ENCODE results near the gene NKX1-1. TPM values are rescaled to one million over a fixed set of nuclear protein-coding genes. Genes with fewer than 3 reads are reported as not detected.

The NKX1-1 gene
- total RNA-seq, 1 donor from 2014 or later, result not detected

- TF ChIP-seq, protein P1, sequence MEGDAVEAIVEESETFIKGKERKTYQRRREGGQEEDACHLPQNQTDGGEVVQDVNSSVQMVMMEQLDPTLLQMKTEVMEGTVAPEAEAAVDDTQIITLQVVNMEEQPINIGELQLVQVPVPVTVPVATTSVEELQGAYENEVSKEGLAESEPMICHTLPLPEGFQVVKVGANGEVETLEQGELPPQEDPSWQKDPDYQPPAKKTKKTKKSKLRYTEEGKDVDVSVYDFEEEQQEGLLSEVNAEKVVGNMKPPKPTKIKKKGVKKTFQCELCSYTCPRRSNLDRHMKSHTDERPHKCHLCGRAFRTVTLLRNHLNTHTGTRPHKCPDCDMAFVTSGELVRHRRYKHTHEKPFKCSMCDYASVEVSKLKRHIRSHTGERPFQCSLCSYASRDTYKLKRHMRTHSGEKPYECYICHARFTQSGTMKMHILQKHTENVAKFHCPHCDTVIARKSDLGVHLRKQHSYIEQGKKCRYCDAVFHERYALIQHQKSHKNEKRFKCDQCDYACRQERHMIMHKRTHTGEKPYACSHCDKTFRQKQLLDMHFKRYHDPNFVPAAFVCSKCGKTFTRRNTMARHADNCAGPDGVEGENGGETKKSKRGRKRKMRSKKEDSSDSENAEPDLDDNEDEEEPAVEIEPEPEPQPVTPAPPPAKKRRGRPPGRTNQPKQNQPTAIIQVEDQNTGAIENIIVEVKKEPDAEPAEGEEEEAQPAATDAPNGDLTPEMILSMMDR (IDR thresholded peaks at IDR 0.05), result no peak
- TF ChIP-seq EZH2phosphoT487 (IDR thresholded peaks at IDR 0.05) (no peak), EZH2 (IDR thresholded peaks at IDR 0.05) (no peak)
- Mint-ChIP-seq H3K4me1 (peaks cover 13% of the 10 kb centered on the region), H3K36me3 (peaks cover 7% of the 10 kb centered on the region), H3K27me3 (ENCODE audit: insufficient read depth, low read depth) (peaks cover 9% of the 10 kb centered on the region), H3K27ac (no peak overlapping the region), H3K9me3 (no peaks in the 10 kb centered on the region), H3K4me3 (no peak overlapping the region)
- Histone ChIP-seq H3K4me2 (no peak overlapping the region), H2AFZ (replicated peaks) (no peak overlapping the region), H3K27me3 (no peaks in the 10 kb centered on the region), H3K27ac (no peak overlapping the region), H3K79me2 (ENCODE audit: low read depth) (no peaks in the 10 kb centered on the region), H3F3A (ENCODE audit: low read depth) (no peaks in the 10 kb centered on the region), H3K4me1 (peaks cover 13% of the 10 kb centered on the region), H3K9me3 (ENCODE audit: low read depth) (no peaks in the 10 kb centered on the region), H4K20me1 (ENCODE audit: low read depth) (peaks cover 2% of the 10 kb centered on the region), H3K9ac (no peak overlapping the region), H3K36me3 (no peaks in the 10 kb centered on the region), H3K4me3 (no peak overlapping the region)
- no peak for DNase-seq (ENCODE audit: low spot score)
These were observed 39.6 kb downstream of the NKX1-1 start for GRCh38 chr4:1366371-1367229.

GRCh38 chr4:1365271-1366178, 40.7 kb downstream of the NKX1-1 start:
- Histone ChIP-seq H3K9me3 (ENCODE audit: low read depth) (no peaks in the 10 kb centered on the region), H3K4me2 (no peak overlapping the region), H4K20me1 (ENCODE audit: low read depth) (peaks cover 2% of the 10 kb centered on the region), H3K27me3 (no peaks in the 10 kb centered on the region), H3K79me2 (ENCODE audit: low read depth) (no peaks in the 10 kb centered on the region), H3K9ac (no peak overlapping the region), H3K36me3 (no peaks in the 10 kb centered on the region), H3K4me3 (no peak overlapping the region), H3K27ac (no peak overlapping the region), H3F3A (ENCODE audit: low read depth) (no peaks in the 10 kb centered on the region), H2AFZ (replicated peaks) (no peak overlapping the region), H3K4me1 (peaks cover 13% of the 10 kb centered on the region)
- TF ChIP-seq, protein P1 (IDR thresholded peaks at IDR 0.05), result peak; percentile 17
- TF ChIP-seq EZH2 (IDR thresholded peaks at IDR 0.05), result no peak
- Mint-ChIP-seq H3K4me1 (peaks cover 14% of the 10 kb centered on the region), H3K9me3 (no peaks in the 10 kb centered on the region), H3K4me3 (no peak overlapping the region), H3K27ac (no peak overlapping the region), H3K36me3 (no peaks in the 10 kb centered on the region), H3K27me3 (ENCODE audit: insufficient read depth, low read depth) (peaks cover 9% of the 10 kb centered on the region)
- no peak for DNase-seq (ENCODE audit: low spot score)

DNA sequence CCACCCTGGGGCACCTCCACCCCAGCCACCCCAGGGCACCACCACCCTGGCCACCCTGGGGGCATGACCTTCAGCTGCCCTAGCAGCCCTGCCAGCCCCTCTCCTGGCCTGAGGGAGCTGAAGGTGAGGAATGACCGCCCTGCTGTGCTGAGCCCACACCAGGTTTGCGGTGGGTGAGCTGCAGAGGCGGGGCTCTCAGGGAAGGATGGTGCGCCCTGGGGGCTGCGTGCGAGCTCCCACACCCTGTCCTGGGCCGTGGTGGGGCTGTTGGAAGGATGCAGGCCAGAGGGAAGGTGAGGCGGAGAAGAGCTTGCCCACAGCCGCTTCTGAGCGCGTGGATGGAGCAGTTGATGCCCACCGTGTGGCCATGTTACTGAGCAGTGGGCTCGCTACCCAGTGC, 41.5 kb downstream of the NKX1-1 start:
- Histone ChIP-seq H4K20me1 (ENCODE audit: low read depth) (peaks cover 2% of the 10 kb centered on the region), H3F3A (ENCODE audit: low read depth) (no peaks in the 10 kb centered on the region), H3K27me3 (no peaks in the 10 kb centered on the region), H3K27ac (no peak overlapping the region), H3K36me3 (no peaks in the 10 kb centered on the region), H3K4me2 (no peak overlapping the region), H3K9me3 (ENCODE audit: low read depth) (no peaks in the 10 kb centered on the region), H2AFZ (replicated peaks) (no peak overlapping the region), H3K9ac (no peak overlapping the region), H3K4me3 (no peak overlapping the region), H3K79me2 (ENCODE audit: low read depth) (no peaks in the 10 kb centered on the region), H3K4me1 (peaks cover 13% of the 10 kb centered on the region)
- no peak for DNase-seq (ENCODE audit: low spot score)
- H3K4me1 Mint-ChIP-seq, result peaks cover 10% of the 10 kb centered on the region
- H3K36me3 Mint-ChIP-seq, result no peaks in the 10 kb centered on the region
- H3K27ac Mint-ChIP-seq, result no peak overlapping the region
- TF ChIP-seq EZH2phosphoT487 (IDR thresholded peaks at IDR 0.05) (no peak), EZH2 (IDR thresholded peaks at IDR 0.05) (no peak)
- TF ChIP-seq, protein P1 (IDR thresholded peaks at IDR 0.05), result no peak
- H3K4me3 Mint-ChIP-seq, result no peak overlapping the region
- H3K27me3 Mint-ChIP-seq (ENCODE audit: insufficient read depth, low read depth), result peaks cover 6% of the 10 kb centered on the region
- no peaks in the 10 kb centered on the region for H3K9me3 Mint-ChIP-seq

Data from neural progenitor cell (in vitro differentiated cells).